ENCODE measurements around the gene ABHD16B. TPM values are rescaled to one million over a fixed set of nuclear protein-coding genes. Genes with fewer than 3 reads are reported as not detected.

ABHD16B gene
- total and polyA plus RNA-seq, 2 donors (not counting 3 experiments of a cell fraction or from before 2014, with no cell fraction given): not detected

DNA sequence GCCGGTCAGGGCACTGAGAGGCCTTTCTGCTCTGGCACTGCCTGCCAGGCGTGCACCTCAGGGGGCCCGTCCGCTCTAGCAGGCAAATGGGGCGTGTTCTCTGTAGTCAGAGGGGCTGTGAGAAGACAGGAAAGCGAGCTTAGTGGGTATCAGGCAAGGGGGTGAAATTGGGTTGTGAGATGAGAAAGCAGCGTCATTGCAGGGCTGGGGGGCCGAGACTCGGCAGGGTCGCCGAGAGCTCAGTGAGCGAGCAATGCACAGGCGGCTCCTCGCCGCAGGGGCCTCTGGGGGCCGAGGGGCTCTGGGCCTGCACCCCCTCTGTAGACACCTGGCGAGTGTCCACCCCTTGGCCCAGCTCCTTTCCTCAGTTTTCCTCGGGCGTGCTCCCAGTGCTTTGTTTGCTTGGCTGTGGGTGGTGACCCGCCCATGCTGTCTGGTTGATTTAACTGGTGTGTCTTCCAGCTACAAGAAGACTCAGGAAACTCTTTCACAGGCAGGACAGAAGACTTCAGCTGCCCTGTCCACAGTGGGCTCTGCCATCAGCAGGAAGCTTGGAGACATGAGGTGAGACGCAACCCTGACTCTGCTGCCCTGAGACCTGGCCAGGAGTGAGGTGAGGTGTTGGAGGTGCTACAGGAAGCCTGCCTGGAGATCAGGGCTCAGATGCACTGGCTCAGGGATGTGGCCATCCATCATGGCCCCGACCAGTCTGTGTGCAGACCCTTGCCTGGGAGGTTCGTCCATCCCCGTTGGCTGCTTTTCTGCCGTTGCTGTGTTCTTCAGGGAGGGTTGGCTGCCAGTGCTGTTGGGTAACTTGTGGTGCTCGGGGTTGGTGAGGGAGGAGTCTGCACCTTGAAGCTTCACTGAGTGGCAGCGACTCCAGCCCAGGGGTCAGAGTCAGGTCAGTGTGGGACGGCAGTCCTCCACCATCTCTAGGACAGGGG, 21.2 kb downstream of the ABHD16B start:
- Histone ChIP-seq H3K4me3 (replicated peaks in 1 of 3; ENCODE audit: insufficient read depth in 1 of 3, low read depth in 1 of 3, low read length in 3 of 3) (no peak overlapping the region), H3K4me1 (ENCODE audit: control insufficient read depth, extremely low read depth, insufficient read depth, low read length) (no peaks in the 10 kb centered on the region), H4K20me1 (replicated peaks; ENCODE audit: control insufficient read depth, extremely low read depth, insufficient read depth, low read length) (no peaks in the 10 kb centered on the region), H2AFZ (ENCODE audit: low read depth, low read length) (no peak overlapping the region), H3K27me3 (ENCODE audit: control insufficient read depth in 2 of 2, insufficient read depth in 2 of 2, low read length in 2 of 2) (no peaks in the 10 kb centered on the region), H3K27ac (ENCODE audit: insufficient read depth, low read depth, low read length) (no peak overlapping the region), H3K79me2 (ENCODE audit: control insufficient read depth, insufficient read depth, low read length) (peaks cover 27% of the 10 kb centered on the region), H3K4me2 (ENCODE audit: insufficient read depth, low read length) (no peak overlapping the region), H3K9ac (replicated peaks; ENCODE audit: extremely low read depth, insufficient read depth, low read length) (no peak overlapping the region), H3K9me3 (replicated peaks; ENCODE audit: control insufficient read depth, insufficient read depth, low read length) (no peaks in the 10 kb centered on the region), H3K9me1 (replicated peaks; ENCODE audit: control insufficient read depth, extremely low read depth, insufficient read depth, low read length) (no peaks in the 10 kb centered on the region), H3K36me3 (ENCODE audit: control insufficient read depth in 2 of 2, extremely low read depth in 1 of 2, insufficient read depth in 2 of 2, low read length in 2 of 2) (peaks cover 4 to 64% of the 10 kb centered on the region in 2 experiments)
- intact Hi-C loops (cut with micrococcal nuclease) (no loop called here), dilution Hi-C loops (cut with MboI; ENCODE audit: extremely low pct_ligation_motif_present, low sequenced_read_pairs) (no loop called here)
- FAIRE-seq (no peak), DNase-seq (ENCODE audit: low read depth, low spot score) (no peak)
- TF ChIP-seq MAX (IDR thresholded peaks at IDR 0.05; ENCODE audit: insufficient read depth, insufficient read length) (no peak), POLR2AphosphoS5 (IDR thresholded peaks at IDR 0.05; ENCODE audit: insufficient read depth, low read depth, low read length) (no peak), FOS (IDR thresholded peaks at IDR 0.05; ENCODE audit: borderline replicate concordance, insufficient read depth, low read length) (no peak), GATA2 (IDR thresholded peaks at IDR 0.05; ENCODE audit: insufficient read depth, insufficient read length, low read depth, low read length) (no peak), EZH2 (IDR thresholded peaks at IDR 0.05; ENCODE audit: borderline replicate concordance, low read depth, low read length, severe bottlenecking) (no peak), POLR2A (IDR thresholded peaks at IDR 0.05; ENCODE audit: low read depth, low read length) (no peak), JUN (IDR thresholded peaks at IDR 0.05; ENCODE audit: borderline replicate concordance, insufficient read depth, insufficient read length, low read depth) (no peak)
- TF ChIP-seq, protein P1, sequence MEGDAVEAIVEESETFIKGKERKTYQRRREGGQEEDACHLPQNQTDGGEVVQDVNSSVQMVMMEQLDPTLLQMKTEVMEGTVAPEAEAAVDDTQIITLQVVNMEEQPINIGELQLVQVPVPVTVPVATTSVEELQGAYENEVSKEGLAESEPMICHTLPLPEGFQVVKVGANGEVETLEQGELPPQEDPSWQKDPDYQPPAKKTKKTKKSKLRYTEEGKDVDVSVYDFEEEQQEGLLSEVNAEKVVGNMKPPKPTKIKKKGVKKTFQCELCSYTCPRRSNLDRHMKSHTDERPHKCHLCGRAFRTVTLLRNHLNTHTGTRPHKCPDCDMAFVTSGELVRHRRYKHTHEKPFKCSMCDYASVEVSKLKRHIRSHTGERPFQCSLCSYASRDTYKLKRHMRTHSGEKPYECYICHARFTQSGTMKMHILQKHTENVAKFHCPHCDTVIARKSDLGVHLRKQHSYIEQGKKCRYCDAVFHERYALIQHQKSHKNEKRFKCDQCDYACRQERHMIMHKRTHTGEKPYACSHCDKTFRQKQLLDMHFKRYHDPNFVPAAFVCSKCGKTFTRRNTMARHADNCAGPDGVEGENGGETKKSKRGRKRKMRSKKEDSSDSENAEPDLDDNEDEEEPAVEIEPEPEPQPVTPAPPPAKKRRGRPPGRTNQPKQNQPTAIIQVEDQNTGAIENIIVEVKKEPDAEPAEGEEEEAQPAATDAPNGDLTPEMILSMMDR (IDR thresholded peaks at IDR 0.05; ENCODE audit: extremely low read depth in 1 of 2, insufficient read depth in 1 of 2, low read depth in 1 of 2, low read length in 2 of 2): no peak
- BruUV-seq (replicated peaks): no TSS peak
- POLR2A ChIA-PET: interaction anchor here (1.4 kb wide), 1 partner anchor 17 kb away, joined by 3 read pairs; the partner anchor contains the start of gene TPD52L2
- CTCF ChIA-PET: interaction anchor here (2.0 kb wide), 1 partner anchor 91 kb away, joined by 6 read pairs; no protein-coding TSS in a partner anchor

Data from endothelial cell of umbilical vein (primary cell).